Epithelial cell of esophagus (primary cell): ENCODE results near the gene CYP4F11.
"Not testable (repeated sequence)": the region's sequence is repeated elsewhere in the genome, so short reads cannot be mapped to it uniquely, and the experiment has no call there.

Experiments used
- DNase-seq: peaks from one replicate; pipeline ENCODE4 v3.0.0; 2010; ENCODE audit warnings: low read depth
- H3K4me3 ChIP-seq: 2 replicates; pipeline ENCODE4 v1.5.1; 2011; ENCODE audit warnings: mild to moderate bottlenecking, low read length, control low read depth
- CTCF ChIP-seq: IDR thresholded peaks from 2 replicates; pipeline ENCODE4 v1.5.1; 2011; ENCODE audit warnings: low read depth, mild to moderate bottlenecking, low read length, control low read depth, inconsistent platforms; ENCODE audit not compliant: insufficient read depth; ENCODE audit errors: missing control alignments

Gene CYP4F11

GRCh38 chr19:15934332-15935078 lies at the start of gene CYP4F11:
CYP4F11 (minus strand) TSS chr19:15934529; CDS start chr19:15934408, 121 bp downstream.
- peak; percentile 50 for DNase-seq
- no peak for TF ChIP-seq CTCF
- no peak within 1 kb of the TSS for H3K4me3 ChIP-seq

GRCh38 chr19:15979293-15979692 lies 45.0 kb upstream of the CYP4F11 start:
- no peak for TF ChIP-seq CTCF
- H3K4me3 ChIP-seq, result no peak overlapping the region
- no peak for DNase-seq

- no peak for TF ChIP-seq CTCF
- no peak for DNase-seq
- no peak overlapping the region for H3K4me3 ChIP-seq
Observed at GRCh38 chr19:15977690-15978089, 43.4 kb upstream of the CYP4F11 start.

GRCh38 chr19:15976836-15977689 lies 42.7 kb upstream of the CYP4F11 start:
- no peak for TF ChIP-seq CTCF
- no peak for DNase-seq
- no peak overlapping the region for H3K4me3 ChIP-seq

GRCh38 chr19:15974856-15975255 lies 40.5 kb upstream of the CYP4F11 start:
- no peak for DNase-seq
- no peak for TF ChIP-seq CTCF
- no peak overlapping the region for H3K4me3 ChIP-seq

- DNase-seq, H3K4me3 ChIP-seq: not testable (repeated sequence)
Observed at GRCh38 chr19:15972043-15972442, 37.7 kb upstream of the CYP4F11 start.

- no peak overlapping the region for H3K4me3 ChIP-seq
- peak; percentile 6 for TF ChIP-seq CTCF
- DNase-seq, result peak; percentile 2
Observed at GRCh38 chr19:15971224-15971780, 37.0 kb upstream of the CYP4F11 start.
